GM21786 (cell line): ENCODE data around the gene PROKR1.
"Not testable (repeated sequence)": the region's sequence is repeated elsewhere in the genome, so short reads cannot be mapped to it uniquely, and the experiment has no call there.

ENCODE experiments used
- ATAC-seq: cut with Tn5 transposase; IDR thresholded peaks from one replicate; pipeline ENCODE4 v1.9.1; 2021; ENCODE audit not compliant: unreplicated experiment

PROKR1 gene

DNA sequence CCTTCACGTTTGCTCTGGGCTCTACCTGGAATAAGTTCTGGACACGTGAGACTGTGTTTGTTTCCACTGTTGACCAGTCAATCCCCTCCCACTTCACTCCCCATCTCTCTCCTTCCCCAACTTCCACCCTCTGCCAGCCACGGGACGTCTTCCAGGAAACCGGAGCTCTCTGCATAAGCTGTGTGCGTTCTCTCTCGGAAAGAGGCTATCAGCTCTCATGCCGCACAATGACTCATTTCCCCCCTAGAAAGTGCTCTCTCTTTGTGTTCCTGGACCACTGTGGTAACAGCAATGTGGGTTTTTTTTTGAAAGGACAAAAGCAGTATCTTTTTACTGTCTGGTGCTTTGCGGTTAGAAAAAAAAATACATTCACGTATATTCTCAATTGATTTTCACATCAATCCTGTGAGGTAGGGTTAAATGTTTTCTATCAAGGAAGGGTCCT lies 10.2 kb downstream of the PROKR1 start:
- ATAC-seq, result peak; percentile 75

- ATAC-seq, result no peak
Measured at GRCh38 chr2:68658266-68658665, 14.9 kb downstream of the PROKR1 start.

GRCh38 chr2:68659081-68659480 lies 15.7 kb downstream of the PROKR1 start:
- no peak for ATAC-seq

- no peak for ATAC-seq
Measured at GRCh38 chr2:68660658-68661057, 17.3 kb downstream of the PROKR1 start.

GRCh38 chr2:68662466-68662865 lies 19.1 kb downstream of the PROKR1 start:
- no peak for ATAC-seq

DNA sequence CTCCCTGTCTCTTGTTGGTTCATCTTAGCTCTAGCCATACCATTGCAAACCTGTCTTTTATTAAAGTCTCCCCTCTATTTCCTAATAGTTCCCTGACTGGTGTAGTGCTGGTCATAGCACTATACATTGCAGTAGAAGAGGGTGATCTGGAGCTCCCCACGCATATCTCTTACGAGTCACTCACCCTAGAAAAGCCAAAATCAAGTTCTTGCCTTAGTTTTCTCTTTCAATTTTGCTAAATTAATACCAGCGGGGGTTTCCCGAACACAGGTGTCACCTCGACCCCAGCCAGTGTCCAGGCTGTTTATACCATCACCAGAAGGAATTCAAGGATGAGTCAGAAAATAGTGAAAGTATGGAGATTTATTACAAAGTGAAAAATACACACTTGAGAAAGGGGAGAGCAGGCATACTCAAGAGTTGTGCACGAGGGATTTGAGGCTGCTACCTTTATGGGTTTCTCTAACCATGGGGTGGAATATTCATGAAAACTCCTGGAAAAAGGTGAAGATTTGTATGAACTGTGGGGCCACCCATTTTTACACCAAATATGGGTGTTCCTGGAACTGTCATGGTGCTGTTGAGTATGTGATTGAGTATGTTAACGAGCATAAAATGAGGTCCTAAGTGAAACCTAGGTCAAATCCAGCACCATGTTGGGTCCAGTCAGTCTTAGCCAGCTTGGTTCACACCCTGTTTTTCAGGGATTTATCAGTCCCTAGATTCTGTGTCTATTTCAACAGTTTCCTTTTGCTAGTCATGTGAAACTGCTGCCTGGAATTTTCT lies 20.2 kb downstream of the PROKR1 start:
- ATAC-seq, result no peak

DNA sequence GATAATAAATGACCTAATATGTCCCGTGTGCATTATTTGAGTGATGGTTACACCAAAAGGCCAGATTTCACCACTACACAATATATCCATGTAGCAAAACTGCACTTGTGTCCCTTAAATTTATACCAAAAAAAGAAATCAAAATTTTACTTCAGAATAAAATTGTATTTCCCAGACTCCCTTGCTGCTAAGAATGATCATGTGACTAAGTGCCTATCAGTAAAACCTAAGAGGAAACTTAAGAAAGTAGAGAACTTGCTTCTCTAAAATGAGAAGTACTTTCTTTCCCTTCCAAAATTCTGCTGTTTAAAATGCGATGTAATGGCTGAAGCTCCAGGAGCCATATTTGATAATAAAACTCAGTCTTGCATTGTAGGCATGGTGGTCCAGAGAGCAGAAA lies 24.0 kb downstream of the PROKR1 start:
- ATAC-seq, result no peak

- no peak for ATAC-seq
Measured at GRCh38 chr2:68669651-68670050, 26.3 kb downstream of the PROKR1 start.

DNA sequence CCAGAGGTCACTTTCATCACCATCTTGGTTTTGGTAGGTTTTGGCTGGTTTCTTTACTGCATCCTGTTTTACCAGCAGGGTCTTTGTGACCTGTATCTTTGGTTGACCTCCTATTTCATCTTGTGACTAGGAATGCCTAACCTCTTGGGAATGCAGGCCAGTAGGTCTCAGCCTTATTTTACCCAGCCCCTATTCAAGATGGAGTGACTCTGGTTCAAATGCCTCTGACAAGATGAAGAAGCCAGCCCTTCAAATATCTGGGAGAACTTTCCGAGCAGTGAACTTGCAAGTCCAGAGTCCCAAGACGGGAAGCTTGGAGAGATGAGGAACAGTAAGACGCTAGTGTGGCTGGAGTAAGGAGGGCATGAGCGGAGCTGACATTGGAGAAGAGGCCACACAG lies 28.6 kb downstream of the PROKR1 start:
- ATAC-seq, result no peak

- no peak for ATAC-seq
Measured at GRCh38 chr2:68673631-68674030, 30.3 kb downstream of the PROKR1 start.

GRCh38 chr2:68675470-68675869 lies 32.1 kb downstream of the PROKR1 start:
- ATAC-seq, result no peak

GRCh38 chr2:68677837-68678236 lies 34.5 kb downstream of the PROKR1 start:
- ATAC-seq, result not testable (repeated sequence)

DNA sequence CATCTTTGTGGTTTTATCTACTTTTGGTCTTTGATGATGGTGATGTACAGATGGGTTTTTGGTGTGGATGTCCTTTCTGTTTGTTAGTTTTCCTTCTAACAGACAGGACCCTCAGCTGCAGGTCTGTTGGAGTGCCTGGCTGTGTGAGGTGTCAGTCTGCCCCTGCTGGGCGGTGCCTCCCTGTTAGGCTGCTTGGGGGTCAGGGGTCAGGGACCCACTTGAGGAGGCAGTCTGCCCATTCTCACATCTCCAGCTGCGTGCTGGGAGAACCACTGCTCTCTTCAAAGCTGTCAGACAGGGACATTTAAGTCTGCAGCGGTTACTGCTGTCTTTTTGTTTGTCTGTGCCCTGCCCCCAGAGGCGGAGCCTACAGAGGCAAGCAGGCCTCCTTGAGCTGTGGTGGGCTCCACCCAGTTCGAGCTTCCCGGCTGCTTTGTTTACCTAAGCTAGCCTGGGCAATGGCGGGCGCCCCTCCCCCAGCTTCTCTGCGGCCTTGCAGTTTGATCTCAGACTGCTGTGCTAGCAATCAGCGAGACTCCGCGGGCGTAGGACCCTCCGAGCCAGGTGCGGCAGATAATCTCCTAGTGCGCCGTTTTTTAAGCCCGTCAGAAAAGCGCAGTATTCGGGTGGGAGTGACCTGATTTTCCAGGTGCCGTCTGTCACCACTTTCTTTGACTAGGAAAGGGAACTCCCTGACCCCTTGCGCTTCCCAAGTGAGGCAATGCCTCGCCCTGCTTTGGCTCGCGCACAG lies 36.0 kb downstream of the PROKR1 start:
- ATAC-seq, result not testable (repeated sequence)

DNA sequence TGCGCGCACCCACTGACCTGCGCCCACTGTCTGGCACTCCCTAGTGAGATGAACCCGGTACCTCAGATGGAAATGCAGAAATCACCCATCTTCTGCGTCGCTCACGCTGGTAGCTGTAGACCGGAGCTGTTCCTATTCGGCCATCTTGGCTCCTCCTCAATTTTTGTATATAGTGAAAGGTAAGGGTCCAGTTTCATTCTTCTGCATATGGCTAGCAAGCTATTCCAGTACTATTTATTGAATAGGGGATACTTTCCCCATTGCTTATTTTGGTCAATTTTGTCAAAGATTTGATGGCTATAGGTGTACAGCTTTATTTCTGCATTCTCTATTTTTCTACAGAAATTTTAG lies 36.5 kb downstream of the PROKR1 start:
- not testable (repeated sequence) for ATAC-seq

DNA sequence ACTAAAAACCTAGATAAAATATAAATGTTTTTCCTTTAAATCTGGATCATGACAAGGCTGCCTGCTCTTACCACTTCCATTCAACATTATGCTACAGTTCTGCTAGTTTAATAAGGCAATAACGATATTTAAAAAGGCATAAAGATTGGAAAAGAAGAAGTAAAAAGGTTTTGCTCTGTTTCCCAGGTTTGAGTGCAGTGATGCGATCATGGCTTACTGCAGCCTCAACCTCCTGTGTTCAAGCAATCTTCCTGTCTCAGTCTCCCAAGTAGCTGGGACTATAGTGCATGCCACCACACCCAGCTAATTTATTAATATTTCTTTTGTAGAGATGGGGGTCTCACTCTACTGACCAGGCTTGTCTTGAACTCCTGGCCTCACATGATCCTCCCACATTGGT lies 40.8 kb downstream of the PROKR1 start:
- ATAC-seq, result no peak

DNA sequence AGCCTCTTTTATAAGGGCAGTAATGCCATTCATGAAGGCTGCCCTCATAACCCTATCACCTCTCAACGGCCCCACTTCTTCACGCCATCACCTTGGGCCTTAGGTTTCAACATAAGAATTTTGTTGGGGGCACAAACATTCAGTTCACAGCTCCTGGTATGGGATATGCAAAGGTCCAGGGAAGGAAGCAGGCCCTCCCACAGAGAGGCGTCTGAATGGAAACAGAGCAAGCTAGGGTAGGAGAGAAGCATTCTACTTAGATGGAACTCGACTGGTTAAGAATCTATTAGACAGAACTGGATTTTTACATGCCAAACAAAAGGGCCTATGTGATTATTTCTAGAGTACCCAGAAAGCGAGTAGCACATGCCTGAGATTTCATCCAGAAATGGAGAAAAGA lies 42.8 kb downstream of the PROKR1 start:
- no peak for ATAC-seq

- ATAC-seq, result no peak
Measured at GRCh38 chr2:68687018-68687417, 43.6 kb downstream of the PROKR1 start.

DNA sequence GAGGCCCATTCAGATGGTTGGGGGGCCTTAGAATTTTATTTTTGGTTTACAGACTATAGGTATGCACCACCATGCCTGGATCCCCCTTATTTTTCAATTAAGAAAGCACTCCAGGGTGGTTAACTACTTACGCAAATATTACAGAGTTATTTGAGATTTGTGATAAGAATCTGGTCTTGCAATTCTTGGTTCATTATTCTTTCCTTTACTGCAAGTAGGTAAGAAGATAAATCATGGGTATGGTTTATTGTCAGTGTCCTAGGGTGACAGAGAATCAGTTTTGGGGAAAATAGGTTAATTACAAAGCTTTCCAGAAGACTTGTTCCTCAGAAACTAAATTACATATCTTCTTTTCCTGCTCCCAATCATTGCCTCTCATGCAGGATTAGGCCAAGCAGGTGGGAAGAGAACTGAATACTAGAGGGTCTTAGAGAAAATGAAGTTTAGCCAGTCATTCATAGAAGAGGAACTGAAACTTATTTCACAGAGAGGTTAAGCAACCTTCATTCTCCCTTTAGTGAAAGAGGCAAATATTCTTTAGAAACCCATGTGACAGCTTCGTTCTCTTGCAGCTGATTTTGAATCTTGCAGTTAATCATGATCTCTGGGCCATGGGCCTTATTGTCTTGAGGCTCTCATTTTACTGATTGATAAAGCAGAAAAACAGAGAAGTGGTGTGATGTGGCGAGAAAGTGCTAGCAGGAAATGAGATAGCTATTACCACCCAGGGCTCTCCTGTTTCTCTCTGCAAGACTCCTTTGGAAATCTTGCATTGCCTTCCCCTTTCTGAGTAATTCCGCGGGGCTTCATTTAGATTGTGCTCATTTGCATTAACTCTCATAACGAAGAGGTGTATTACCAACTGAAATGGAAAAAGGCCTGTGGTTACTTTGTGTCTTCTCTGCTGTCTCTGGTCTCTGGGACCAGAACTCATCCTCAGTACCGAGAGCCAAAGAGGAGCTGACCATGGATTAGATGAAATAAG lies 46.5 kb downstream of the PROKR1 start:
- peak; percentile 93 for ATAC-seq

GRCh38 chr2:68690851-68691250 lies 47.5 kb downstream of the PROKR1 start:
- ATAC-seq, result no peak

DNA sequence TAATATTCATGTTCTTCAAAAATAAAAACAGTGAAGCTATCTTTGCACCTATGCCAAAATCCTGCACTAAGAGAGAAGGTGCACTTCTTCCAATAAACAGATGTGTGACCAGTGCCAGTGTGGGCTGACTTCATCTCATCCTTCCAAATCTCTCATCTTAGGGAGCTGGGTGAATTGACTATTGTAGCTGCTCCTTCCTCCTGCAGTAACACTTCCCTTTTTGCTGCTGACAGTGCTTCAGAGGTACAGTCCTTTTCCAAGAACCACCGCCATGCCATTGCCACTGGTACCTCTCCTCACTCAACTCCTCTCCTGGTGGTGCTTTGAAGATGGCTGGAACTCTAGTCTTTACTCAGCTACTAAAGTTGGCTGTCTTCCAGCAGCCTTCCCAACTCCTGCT lies 49.1 kb downstream of the PROKR1 start:
- ATAC-seq, result no peak

DNA sequence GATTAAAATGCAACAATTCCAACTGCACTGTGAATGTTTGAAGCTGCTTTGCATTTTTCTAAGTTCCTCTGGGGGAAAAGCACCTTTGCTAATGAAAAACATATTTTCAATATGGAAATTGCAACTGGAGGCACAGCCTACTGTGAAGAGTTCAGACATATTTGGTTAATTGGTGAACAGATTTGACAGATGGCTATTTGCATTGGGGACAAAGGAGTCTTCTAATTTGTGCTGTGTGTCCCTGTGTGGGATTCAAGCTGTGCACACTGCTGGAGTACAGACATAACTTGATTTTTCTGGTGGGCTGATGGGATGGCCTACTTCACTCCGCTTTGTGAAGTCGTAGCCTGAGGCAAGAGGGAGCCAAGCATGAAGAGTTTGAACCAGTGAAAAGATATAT lies 50.6 kb downstream of the PROKR1 start:
- ATAC-seq, result no peak
